Activated CD8-positive, alpha-beta memory T cell treated with anti-CD3 and anti-CD28 coated beads for 24 hours (primary cell): ENCODE measurements around the gene AKAP12.
"Not testable (repeated sequence)": the region's sequence is repeated elsewhere in the genome, so short reads cannot be mapped to it uniquely, and the experiment has no call there.

ENCODE experiments used
- DNase-seq: peaks from one replicate; pipeline ENCODE4 v3.0.0-alpha.2; 2020

Gene AKAP12

DNA sequence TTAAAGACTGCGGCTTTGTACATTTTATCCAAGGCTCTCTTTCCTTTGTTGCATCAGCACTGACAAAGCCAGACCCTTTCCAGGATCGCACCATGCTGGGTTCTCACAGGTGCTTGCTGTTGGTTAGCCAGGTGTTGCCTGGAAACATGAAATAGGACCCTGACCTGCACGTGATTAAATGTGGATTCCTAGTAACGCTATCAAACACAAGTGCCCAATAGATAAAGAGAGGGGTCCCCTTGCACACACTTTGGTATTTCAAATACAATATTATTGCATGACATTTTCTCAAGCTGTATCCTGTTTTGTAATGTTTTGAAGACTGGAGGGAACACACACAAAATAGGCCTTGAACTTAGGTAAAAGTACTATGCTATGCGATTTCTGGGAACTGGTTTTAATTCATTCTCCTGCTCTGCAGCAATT, 73.3 kb downstream of the AKAP12 start:
- no peak for DNase-seq

- DNase-seq = not testable (repeated sequence)
These were observed 75.9 kb downstream of the AKAP12 start for GRCh38 chr6:151315661-151316060.

DNA sequence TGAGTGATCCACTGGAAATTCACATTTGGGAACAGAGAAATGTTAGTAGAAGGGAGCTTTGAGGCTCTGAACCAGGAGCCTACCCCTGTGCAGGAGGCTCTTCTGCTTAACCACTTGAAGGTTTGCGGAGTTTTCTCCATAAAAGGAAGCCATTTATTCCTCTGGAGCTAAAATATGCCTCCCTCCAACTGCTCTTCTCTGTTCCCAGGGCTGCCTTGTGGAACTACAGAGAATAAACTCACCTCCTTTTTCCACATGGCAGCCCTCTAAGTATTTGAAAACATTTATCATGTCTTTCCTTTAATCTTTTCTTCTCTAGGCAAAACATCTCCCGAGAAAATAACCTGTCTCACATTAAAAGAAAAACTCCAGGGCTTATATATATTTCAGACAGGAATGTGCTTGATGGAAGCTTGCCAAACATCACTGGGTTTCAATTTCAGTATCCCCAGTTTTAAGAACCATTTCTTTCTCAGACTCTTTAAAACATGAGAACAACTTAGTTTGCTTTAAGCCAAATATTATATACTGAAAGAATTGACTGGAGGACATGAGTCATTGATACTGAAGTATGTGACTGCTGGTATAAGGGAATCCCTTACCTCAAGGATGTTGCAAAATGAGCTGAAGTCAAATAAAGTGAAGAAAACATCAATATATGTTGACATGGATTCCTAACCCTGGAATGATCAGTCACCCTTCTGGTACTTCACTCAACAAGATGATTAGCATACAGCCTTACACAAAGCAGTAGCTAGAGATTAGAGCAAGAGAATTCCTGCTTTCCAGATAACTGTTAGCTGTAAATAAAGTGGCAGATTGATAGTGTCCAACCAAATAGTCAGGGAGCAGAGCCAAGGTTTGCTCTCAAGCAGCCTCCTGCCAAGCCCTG, 77.6 kb downstream of the AKAP12 start:
- DNase-seq = no peak

GRCh38 chr6:151317995-151318365, 78.2 kb downstream of the AKAP12 start:
- no peak for DNase-seq

- no peak for DNase-seq
These were observed 80.4 kb downstream of the AKAP12 start for GRCh38 chr6:151320140-151320539.

GRCh38 chr6:151321438-151321837, 81.7 kb downstream of the AKAP12 start:
- DNase-seq = no peak

GRCh38 chr6:151322570-151322969, 82.8 kb downstream of the AKAP12 start:
- DNase-seq = no peak

DNA sequence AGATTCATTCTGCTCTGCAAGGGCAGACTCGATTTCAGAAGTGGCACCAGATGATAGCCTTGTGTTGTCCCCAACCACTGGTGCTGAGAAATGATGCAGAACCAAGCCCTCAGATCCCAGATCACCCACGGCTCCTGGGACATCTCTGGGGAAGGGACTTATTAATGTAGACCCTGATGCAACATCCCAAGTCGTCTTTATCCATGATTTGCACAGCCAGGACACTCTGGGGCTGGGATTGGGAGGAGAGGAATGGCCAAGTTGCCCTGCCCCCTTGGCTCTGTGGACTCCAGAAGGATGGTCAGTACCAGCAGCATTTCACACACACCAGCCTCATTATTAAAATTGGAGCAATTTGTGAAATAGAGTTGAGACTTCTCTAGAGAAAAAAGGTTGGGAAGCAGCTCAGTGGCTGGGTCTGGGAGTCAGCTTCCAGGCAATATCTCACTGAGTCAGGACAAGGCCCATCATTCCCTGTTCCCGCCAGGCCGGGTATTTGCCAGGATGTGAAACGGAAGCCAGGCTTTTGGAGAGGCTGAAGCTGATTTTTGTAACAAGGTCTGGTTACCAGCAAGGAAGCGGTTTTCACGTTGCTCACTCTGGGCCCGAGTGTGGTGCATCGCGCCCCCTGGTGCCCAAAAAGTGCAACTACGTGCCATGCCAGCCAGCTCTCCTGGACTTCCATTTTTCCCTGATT, 84.2 kb downstream of the AKAP12 start:
- peak; percentile 89 for DNase-seq

DNA sequence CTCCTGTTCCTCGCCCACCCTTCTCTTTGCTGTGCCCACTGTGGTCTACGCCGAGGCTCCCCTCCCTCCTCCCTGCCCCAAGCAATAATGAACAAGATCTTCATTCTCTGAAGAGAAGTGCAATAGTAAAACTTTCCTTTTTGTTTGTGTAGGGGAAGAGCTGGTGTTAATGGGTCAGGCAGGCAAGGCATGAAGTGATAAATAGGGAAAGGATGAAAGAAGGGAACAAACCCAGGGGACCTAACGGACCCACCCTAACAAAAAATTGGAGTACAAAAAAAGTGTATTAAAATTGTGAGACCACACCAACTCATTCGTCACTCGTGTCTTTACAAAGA, 84.7 kb downstream of the AKAP12 start:
- no peak for DNase-seq

GRCh38 chr6:151325075-151326050, 85.6 kb downstream of the AKAP12 start:
- peak; percentile 59 for DNase-seq

- no peak for DNase-seq
These were observed 86.5 kb downstream of the AKAP12 start for GRCh38 chr6:151326116-151326825.

GRCh38 chr6:151327101-151327500, 87.3 kb downstream of the AKAP12 start:
- no peak for DNase-seq

DNA sequence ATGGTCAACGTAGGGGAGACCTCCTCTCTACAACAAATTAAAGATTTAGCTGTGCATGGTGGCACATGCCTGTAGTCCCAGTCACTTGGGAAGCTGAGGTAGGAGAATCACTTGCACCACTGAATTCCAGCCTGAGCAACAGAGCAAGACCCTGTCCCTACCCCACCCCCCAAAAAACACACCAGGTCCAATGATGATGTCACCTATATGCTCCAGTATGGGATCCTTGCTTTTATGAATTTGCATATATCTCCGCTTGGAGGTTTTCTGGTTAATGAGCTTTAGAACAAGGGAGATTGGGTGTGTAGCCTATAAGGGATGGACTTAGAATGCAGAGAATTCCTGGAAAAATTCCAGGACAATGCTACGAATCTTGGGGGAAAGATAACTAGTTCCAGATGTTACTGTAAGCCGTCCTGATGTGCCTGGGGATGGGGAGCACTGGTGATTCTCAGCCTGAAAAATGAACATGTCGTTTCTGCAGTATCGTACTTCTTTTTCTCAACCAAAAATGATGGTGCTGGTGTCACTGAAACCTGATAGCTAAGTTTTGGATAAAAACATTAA, 90.4 kb downstream of the AKAP12 start:
- no peak for DNase-seq

DNA sequence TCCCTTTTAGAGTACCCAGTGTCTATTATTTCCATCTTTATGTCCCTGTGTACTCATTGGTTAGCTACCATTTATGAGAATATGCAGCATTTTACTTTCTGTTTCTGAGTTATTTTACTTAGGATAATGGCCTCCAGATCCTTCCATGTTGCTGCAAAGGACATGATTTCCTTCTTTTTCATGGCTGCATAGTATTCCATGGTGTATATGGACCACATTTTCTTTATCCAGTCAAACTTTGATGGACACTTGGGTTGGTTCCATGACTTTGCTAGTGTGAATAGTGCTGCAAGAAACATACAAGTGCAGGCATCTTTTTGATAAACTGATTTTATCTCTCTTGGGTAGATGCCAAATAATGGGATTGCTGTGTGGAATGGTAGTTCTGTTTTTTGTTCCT, 96.2 kb downstream of the AKAP12 start:
- DNase-seq = no peak

GRCh38 chr6:151338651-151339200, 99.0 kb downstream of the AKAP12 start:
- no peak for DNase-seq

DNA sequence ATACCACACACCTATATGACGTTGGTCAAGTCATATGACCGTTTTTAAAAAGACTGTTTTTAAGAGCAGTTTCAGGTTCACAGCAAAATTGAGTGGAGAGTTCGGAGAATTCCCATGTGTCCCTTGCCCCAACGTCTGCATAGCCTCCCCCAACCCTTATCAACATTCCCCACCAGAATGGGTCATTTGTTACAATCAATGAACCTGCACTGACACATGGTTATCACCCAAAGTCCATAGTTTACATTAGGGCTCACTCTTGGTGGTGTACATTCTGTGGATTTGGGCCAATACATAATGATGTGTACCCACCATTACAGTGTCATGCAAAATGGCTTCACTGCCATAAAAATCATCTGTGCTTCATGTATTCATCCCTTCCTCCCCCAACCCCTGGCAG, 99.6 kb downstream of the AKAP12 start:
- DNase-seq = no peak

DNA sequence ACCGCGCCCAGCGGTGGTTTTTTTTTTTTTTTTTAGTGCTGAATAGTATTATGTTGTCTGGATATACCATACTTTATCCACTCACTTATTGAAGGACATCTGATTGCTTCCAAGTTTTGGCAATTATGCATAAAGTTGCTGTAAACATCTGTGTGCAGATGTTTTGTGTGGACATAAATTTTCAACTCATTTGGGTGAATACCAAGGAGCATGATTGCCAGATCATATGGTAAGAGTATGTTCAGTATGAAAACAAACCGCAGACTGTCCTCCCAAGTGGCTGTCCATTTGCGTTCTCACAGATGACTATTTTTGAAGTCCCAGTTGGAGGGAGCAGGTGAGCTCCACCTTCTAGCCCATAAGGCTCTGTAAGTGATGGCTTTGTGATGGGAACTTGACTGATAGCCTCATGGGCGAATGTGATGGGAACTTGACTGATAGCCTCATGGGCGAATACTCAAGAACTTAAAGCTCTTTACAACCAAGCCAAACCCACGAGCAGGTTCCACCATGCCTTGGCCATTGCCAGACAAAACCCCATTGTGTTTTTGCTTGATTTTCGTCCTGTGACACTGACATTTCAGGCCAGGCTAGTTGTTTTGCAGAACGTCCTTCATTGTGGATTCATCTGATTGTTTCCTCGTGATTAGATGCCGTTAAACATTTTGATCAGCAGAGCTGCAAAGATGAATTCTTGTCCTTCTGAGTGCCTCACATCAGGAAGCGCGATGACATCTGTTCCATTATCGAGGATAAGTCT, 100.6 kb downstream of the AKAP12 start:
- DNase-seq = no peak

GRCh38 chr6:151341476-151342195, 101.9 kb downstream of the AKAP12 start:
- no peak for DNase-seq

DNA sequence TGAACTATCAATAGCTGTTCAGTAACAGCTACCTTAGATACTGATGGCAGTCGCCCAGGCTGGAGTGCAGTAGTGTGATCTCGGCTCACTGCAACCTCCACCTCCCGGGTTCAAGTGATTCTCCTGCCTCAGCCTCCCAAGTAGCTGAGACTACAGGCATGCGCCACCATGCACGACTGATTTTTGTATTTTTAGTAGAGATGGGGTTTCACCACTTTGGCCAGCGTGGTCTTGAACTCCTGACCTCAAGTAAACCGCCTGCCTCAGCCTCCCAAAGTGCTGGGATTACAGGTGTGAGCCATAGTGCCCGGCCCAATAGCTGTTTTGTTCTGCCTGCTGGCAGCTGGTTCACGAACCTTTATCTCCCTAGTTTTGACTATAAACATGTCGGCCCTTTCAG, 103.0 kb downstream of the AKAP12 start:
- DNase-seq = not testable (repeated sequence)

GRCh38 chr6:151349651-151350270, 110.0 kb downstream of the AKAP12 start:
- no peak for DNase-seq
